Mesenteric fat pad (tissue), 1 donor: ENCODE results near the gene C16orf82. TPM values are rescaled to one million over a fixed set of nuclear protein-coding genes. Genes with fewer than 3 reads are reported as not detected.

Experiments used
- total RNA-seq: library from RNA; stranded (reverse); fragmentation: NEBNext Ultra II Directional; extraction: Animal tissue kit (Norgen Biotek cat#: 25700); gene quantifications from one replicate; pipeline ENCODE4 v1.2.1, GENCODE V29; 2021
- donor health status: DM: yes; HTN: yes; CAD: no.

C16orf82 gene
- total RNA-seq, 1 donor from 2014 or later, result not detected

Other genes starting within 250 kb of the C16orf82 start
- gene KDM8, start 136.6 kb downstream of the C16orf82 start, total RNA-seq, result 3.5 TPM
- 39.6 TPM for gene NSMCE1, start 201.8 kb downstream of the C16orf82 start, total RNA-seq
- 85.8 TPM for gene IL4R, start 247.0 kb downstream of the C16orf82 start, total RNA-seq